GM21390 (cell line): ENCODE measurements around the gene DYRK1B.

Source experiments
- ATAC-seq: cut with Tn5 transposase; IDR thresholded peaks from one replicate; pipeline ENCODE4 v1.9.1; 2021; ENCODE audit not compliant: unreplicated experiment

The DYRK1B gene

GRCh38 chr19:39832341-39833083, 1.4 kb downstream of the DYRK1B start:
- ATAC-seq, result no peak

DNA sequence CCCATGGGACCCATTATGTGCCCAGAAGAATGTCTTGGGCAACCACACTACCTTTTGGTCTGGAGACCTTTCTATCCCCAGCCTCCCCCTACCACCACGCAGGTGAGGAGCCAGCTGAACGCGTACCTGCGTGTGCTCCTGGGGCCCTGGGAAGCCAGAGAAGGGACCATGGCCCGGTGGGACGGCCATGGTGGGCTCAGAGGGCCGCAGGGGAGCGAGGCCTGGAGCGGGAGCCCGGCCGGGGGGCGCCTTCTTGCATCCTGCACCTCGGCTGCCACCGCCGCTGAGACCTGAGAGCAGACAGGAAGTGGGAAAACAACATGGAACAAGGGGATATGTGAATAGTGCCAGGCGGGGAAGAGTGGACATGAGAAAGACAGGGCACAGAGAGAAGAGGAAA, 2.3 kb downstream of the DYRK1B start:
- ATAC-seq, result no peak

GRCh38 chr19:39830847-39831246, 3.1 kb downstream of the DYRK1B start:
- no peak for ATAC-seq

DNA sequence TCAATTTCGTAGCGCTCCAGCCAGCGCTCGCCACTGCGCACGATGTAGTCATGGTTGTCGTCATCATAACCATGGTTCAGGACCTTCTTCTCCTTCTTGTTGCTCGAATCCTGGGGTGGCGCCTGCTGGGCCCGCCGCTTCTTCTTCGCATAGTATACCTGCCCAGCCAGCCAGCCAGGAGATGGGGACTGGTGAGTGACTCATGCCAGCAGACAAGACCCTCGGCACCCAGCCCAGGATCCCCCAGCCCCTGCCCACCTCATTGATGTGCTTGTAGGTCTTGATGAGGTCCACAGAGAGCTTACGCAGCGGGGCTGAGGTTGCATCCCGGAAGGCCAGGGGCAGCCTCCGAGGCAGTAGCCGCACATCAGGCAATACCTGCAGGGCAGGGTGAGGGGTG, 3.6 kb downstream of the DYRK1B start:
- no peak for ATAC-seq

GRCh38 chr19:39829702-39830275, 4.2 kb downstream of the DYRK1B start:
- no peak for ATAC-seq

- ATAC-seq, result no peak
Measured at GRCh38 chr19:39828654-39829032, 5.3 kb downstream of the DYRK1B start.

- no peak for ATAC-seq
Measured at GRCh38 chr19:39828015-39828653, 5.8 kb downstream of the DYRK1B start.

DNA sequence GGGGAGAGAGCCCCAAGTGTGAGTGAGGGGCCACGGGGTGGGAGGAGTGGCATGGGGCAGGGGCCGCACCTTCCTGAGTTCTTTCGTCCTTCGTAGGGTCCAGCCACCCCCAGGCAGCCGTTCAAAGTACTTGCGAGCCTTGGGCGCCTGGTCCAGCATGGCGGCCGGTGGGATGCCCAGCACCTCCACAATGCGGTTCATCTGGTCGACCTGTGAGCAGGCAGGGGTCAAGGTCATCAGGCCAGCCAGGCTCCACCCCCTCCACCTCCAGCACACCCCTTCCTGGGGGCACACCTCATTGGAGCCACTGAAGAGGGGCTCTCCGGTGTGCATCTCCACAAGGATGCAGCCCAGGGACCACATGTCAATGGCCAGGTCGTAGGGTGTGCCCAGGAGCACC, 6.7 kb downstream of the DYRK1B start:
- no peak for ATAC-seq

DNA sequence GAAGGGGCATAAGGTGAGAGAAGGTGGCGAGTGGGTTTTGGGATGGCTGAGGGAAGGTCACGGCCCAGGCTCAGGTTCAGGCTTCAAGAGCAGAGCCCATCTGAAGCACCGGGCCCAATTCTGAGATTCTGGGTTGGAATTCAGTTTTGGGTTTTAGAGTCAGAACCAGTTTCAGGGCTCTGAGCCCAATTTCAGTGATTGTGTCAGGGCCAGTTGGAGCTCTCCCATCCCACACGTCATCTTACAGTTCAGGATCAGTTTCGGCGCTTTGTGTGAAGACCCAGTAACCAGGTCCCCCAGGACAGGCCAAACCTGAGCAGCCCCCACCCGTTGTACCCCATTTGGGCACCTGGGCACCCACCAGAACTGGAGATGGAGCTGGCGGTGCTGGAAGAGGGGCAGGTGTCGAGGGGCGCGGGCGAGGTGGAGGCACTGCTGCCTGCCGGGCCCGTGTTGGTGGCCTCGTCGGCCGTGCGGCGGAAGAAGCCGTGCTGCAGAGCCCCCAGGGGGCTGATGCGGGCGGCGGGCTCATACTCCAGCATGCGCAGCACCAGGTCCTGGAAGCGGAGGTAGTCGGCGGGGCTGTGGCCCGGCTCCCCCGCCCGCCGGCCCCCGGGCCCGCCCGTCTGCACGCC, 7.5 kb downstream of the DYRK1B start:
- ATAC-seq, result no peak

GRCh38 chr19:39825531-39826076, 8.4 kb downstream of the DYRK1B start:
- ATAC-seq, result no peak

- ATAC-seq, result no peak
Measured at GRCh38 chr19:39825093-39825463, 8.9 kb downstream of the DYRK1B start.

DNA sequence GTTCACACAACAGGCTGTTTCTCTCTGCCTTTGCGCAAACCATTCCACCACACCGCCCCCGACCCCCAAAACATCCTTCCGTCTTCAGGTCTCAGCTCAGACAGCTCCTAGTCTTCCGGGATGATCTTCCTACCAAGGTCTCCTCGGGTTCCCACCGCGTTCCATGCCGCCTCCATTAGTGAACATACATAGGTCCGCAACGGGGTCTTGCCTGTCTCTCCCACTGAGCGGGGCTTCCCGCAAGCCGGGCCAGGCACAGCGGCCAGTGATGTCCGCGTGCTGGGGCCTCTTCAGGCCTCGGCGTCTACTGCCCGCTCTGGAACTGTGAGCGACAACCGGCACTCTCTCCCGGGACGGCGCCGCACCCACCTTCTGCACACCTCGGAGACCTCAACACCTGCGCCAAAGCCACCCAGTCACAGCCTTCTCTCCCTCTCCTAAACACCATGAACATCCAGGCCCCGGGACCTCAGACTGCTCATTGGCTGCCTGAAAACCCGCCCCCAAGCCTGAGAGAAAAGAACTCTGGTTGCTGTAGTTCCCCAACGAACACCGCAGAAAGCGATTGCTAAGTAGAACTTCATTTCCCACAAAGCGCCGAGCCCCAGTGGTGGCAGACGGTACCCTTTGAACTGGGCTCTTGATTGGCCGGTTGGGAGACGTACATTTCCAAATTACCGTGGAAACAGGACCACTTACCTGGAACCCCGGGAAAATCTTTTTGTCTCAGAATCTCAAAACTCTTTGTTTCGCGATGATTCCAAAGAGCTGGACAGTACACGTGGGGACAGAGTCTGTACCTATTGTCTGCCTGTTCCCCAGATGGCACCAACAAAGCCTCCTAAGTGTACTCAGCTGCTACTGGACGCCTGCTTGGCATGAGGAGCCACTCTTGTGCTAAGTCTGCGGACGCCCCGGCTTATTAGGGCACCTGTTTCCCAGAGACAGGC, 9.5 kb downstream of the DYRK1B start:
- ATAC-seq, result peak; percentile 81

GRCh38 chr19:39823686-39824085, 10.3 kb downstream of the DYRK1B start:
- no peak for ATAC-seq

DNA sequence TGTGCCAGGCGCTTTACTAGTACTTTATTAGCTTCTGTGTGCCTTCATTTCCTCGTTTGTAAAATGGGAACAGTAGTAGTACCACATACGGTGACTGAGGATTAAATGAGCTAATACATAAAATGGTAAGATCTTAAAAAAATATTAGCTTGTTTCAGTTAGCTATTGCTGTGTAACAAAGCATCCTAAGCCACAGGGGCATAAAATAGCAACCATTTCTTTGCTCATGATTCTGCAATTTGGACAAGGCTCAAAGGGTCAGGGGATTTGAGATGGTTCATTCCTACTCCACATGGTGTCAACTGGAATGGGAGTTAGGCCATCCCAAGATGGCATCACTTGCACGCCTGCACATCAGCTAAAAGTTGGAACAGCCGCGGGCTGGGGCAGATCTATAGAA, 13.3 kb downstream of the DYRK1B start:
- ATAC-seq, result no peak

- no peak for ATAC-seq
Measured at GRCh38 chr19:39819786-39820185, 14.2 kb downstream of the DYRK1B start.

DNA sequence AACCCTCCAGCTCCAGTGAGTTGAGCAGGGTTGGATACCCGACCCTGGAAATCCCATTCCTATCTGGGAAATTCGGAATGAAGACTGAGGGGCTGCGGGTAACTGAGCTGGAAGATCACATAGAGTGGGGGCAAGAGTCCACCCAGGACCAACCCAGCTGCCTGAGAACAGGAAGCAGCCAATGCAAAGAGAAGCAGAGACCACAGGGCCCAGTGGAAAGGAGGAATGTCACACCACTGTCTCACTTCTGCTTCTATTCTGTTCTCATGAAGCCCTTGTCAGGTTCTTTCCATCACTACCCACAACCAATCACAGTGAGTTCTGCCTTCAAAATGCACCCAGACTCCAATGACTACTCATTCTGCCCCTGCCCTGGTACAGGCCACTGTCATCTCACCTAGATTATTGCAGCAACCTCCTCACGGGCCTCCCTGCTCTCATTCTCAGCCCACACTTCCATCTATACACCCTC, 15.3 kb downstream of the DYRK1B start:
- no peak for ATAC-seq

DNA sequence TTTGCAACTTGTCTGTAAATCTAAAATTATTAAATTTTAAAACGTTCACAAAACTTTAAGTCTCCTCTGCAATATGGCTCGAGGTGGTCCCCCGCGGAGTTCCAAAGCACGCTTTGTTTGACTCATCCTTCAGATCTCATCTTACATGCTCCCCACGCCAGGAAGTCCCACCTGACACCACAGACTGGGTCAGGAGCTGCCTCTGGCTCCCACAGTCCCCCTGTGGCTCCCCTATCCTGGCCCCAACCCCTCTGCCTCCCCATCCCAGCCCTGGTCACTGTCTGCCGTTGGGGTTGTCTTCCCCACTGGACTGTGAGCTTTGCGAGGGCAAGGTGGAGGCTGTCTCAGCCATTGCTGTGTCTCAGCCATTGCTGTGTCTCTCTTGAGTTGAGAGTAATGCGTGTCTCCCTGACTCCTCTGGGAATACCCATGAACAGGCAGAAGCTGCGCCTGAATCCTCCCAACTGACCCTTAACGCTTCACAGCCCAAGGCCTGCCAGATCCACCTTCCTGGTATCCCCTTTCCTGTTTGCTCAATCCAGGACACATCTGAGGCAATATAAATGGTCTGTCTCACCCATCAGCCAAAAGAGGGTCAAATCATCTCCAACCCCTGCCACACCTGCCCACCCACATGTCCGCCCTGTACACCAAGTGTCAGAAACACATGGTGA, 15.9 kb downstream of the DYRK1B start:
- ATAC-seq, result no peak

DNA sequence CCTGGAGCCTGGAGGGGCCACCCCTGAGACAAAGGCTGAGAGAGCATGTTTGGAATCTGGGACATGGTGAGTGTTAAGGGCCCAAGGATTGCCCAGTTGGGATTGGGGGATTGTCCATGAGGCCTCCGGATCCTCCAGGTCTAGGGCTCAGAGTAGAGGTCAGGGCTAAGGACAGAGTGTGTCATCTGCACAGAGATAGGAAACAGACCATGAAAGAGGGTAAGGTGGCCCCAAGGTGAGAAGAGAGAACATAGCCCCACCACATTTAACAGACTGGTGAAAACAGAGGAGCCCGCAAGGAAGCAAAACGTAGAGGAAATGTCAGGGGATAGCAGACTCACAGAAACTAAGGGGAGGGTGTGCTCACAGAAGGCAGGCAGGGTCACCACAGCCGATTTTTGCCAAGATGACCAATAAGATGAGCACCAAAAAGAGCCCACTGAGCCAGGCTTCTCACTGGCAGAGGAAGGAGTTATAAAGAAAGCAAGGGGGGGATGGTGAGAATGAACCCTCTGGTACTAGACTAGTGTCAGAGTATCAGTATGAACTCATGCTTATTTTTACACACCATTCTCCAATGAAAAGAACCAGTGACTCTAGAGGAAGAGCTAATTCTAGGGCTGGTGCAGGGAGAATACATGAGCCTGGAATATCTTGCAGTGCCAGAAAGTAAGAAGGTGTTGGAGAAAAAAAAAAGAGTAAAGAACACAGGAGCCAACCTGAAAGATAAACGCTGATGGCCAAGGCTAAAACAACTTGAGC, 17.5 kb downstream of the DYRK1B start:
- no peak for ATAC-seq

GRCh38 chr19:39814595-39814994, 19.4 kb downstream of the DYRK1B start:
- ATAC-seq, result no peak
